ENCODE results near the gene ZDHHC14.
A peak's percentile ranks its signal among the peaks of the same experiment; 100 is the strongest.

The ZDHHC14 gene

GRCh38 chr6:157520117-157520406 is 139.1 kb downstream of the ZDHHC14 start:
- no peak for DNase-seq

- no peak for DNase-seq
These were observed 139.8 kb downstream of the ZDHHC14 start for GRCh38 chr6:157520596-157521361.

GRCh38 chr6:157521362-157522335 is 140.7 kb downstream of the ZDHHC14 start:
- no peak for DNase-seq

GRCh38 chr6:157522472-157522871 is 141.5 kb downstream of the ZDHHC14 start:
- no peak for DNase-seq

- no peak for DNase-seq
These were observed 143.7 kb downstream of the ZDHHC14 start for GRCh38 chr6:157524735-157525134.

- DNase-seq: no peak
These were observed 144.4 kb downstream of the ZDHHC14 start for GRCh38 chr6:157525292-157525889.

GRCh38 chr6:157525918-157526425 is 145.0 kb downstream of the ZDHHC14 start:
- no peak for DNase-seq

GRCh38 chr6:157527471-157527907 is 146.5 kb downstream of the ZDHHC14 start:
- DNase-seq: no peak

- DNase-seq: no peak
These were observed 148.1 kb downstream of the ZDHHC14 start for GRCh38 chr6:157528931-157529653.

GRCh38 chr6:157529654-157530039 is 148.7 kb downstream of the ZDHHC14 start:
- DNase-seq: no peak

GRCh38 chr6:157530126-157530525 is 149.1 kb downstream of the ZDHHC14 start:
- no peak for DNase-seq

- DNase-seq: no peak
These were observed 149.8 kb downstream of the ZDHHC14 start for GRCh38 chr6:157530724-157531168.

GRCh38 chr6:157531169-157531985 is 150.4 kb downstream of the ZDHHC14 start:
- DNase-seq: no peak

GRCh38 chr6:157531986-157532365 is 151.0 kb downstream of the ZDHHC14 start:
- no peak for DNase-seq

GRCh38 chr6:157533048-157533871 is 152.3 kb downstream of the ZDHHC14 start:
- DNase-seq: no peak

GRCh38 chr6:157534134-157534871 is 153.3 kb downstream of the ZDHHC14 start:
- DNase-seq: no peak

- no peak for DNase-seq
These were observed 154.0 kb downstream of the ZDHHC14 start for GRCh38 chr6:157534977-157535339.

- DNase-seq: peak; percentile 48
These were observed 154.6 kb downstream of the ZDHHC14 start for GRCh38 chr6:157535340-157536222.

GRCh38 chr6:157536223-157536545 is 155.2 kb downstream of the ZDHHC14 start:
- no peak for DNase-seq

All from EL (cell line).